Activated CD4-positive, alpha-beta T cell treated with anti-CD3 and anti-CD28 coated beads, Interleukin-2, Interleukin-6, amounts not matched to agents 100 ng/mL and 50 ng/mL, durations not matched to agents 16 hours and 8 hours (primary cell): ENCODE measurements around the gene CARMIL3.

Source experiments
- DNase-seq: peaks from one replicate; pipeline ENCODE4 v3.0.0-alpha.2; 2020

The CARMIL3 gene

GRCh38 chr14:24117179-24117578 is 65.4 kb downstream of the CARMIL3 start:
- no peak for DNase-seq
